ENCODE results near the gene TSPAN13.

TSPAN13 gene

DNA sequence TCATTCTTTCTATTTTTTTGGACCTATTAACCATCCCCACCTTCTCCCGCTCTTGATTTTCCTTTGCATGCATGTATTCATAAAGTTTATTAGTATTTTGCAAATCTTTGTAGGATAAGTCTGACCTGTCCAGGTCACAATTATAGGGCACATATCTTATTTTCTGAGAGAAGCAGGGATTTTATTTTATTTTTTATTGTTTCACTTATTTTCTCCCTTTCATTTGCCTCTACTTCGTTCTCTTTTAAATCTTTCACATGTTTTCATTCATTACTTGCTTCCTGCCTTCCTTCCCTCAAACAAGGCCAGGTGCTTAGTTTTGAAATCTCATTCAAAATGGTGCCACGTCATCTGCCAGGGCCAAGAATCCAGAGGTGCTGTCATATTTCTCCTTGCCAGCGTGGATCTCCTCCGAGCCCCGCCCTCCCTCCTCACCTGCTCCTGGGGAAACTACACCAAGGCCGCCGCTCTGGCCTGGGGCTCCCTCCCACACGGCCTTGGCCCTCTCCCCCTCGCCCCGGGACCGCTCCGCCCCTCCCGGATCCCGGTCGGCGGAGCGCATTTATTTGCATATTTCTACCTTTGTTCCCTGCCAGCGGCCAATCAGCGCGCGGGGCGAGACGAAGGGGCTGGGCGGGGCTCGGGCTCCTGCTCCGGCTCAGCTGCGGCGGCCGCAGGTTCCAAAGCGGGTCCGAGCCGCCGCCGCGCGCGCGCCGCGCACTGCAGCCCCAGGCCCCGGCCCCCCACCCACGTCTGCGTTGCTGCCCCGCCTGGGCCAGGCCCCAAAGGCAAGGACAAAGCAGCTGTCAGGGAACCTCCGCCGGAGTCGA is at the start of gene TSPAN13:
TSPAN13 (plus strand) TSS at position 654 of the 830 bp plus-strand sequence. CDS start 213 bp downstream, outside the sequence.
- DNase-seq: peak; percentile 96

DNA sequence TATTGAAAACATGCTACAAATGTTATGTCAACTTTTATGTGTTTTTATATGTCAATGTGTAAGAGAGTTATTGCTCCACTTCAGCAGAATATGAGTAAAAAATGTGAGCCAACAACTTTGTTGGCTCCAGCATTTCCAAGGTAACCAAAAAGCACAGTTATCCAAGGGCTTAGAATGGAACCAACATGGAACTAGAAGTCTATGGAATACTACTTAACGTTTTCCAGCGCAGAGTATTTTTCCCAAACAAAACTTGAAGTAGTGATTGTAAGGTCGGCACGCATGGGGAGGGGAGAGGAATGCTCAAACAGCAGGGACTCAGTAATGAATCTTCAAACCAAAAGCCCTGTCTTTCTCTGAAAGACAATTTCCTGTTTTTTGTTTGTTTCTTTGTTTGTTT is 45.0 kb upstream of the TSPAN13 start:
- DNase-seq: no peak

DNA sequence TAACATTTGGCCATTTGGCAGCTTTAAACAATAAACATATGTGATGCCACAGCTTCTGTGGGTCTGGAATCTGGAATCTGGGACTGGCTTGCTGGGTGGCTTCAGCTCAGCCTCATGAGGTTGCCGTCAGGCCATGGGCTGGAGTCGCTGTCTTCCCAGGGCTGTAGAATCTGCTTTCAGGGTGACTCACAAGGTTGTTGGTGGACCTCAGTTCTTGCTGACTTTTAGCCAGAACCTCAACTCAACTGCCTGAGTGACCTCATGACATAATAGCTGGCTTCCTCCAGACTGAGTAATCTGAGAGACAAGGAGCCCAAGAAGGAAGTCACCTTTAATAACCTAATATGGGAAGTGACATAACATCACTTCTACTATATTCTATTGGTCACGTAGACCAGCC is 44.6 kb upstream of the TSPAN13 start:
- no peak for DNase-seq

DNA sequence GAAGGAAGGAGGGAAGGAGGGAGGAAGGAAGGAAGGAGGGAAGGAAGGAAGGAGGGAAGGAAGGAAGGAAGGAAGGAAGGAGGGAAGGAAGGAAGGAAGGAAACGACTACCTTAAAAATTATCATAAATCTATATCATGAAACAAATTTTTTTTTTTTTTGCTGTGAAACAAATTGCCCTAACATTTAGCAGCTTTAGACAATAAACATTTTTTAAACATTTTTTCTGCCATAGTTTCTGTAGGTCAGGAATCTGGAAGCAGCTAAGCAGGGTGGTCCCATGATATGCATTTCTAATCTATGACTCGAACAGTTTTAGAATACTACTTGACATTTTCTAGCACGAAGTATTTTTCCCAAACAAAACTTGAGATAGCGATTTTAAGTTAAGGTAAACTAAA is 42.9 kb upstream of the TSPAN13 start:
- no peak for DNase-seq

DNA sequence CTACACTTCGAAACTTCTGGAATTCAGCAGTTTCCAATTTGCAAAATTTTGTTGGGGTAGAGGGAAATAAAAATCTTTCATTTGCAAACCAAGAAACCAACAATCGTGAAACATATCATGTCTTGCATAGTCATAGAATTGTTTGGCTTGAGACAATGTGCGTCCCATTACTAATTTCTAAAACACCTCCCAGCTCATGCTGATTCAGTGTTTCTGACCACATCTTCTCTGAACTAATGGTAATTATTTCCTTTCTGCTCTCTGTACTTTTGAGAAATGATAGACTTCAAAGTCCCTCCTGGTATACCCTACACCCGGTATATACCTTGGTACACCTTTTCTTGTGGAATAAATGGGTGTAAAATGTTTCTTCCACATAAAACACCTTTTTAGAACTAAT is 41.8 kb upstream of the TSPAN13 start:
- no peak for DNase-seq

DNA sequence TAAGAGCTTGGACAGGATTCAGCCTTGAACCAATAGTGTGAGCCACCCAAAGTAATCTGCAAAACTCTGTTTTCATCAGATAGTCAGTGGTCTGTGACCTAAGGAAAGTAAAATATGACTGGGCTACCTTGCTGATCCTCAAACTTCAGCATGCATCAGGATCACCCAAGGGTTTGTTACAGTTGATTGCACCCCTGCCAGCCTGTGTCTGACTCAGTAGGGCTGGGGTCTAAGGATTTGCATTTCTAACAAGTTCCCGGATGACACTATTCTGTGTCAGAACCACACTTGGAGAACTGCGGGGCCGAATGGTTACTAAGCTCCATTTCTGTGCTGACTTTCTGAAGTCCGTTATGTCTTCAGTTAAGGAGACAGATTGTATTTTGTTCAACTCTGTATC is 40.6 kb upstream of the TSPAN13 start:
- DNase-seq: no peak

DNA sequence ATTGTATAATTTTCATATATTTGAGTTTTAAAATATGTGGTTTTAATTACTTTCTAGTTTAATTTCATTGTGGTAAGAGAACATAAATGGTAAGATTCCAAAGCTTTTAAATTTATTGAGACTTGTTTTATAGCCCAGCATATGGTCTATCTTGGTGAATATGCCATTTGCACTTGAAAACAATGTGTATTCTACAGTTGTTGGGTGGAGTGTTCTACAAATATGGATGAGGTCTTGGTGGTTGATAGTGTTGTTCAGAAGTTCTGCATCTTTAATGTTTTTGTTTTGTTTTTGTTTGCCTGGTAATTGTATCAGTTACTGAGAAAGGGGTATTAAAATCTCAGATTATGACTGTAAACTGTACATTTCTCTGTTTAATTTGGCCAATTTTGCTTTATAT is 37.6 kb upstream of the TSPAN13 start:
- no peak for DNase-seq

DNA sequence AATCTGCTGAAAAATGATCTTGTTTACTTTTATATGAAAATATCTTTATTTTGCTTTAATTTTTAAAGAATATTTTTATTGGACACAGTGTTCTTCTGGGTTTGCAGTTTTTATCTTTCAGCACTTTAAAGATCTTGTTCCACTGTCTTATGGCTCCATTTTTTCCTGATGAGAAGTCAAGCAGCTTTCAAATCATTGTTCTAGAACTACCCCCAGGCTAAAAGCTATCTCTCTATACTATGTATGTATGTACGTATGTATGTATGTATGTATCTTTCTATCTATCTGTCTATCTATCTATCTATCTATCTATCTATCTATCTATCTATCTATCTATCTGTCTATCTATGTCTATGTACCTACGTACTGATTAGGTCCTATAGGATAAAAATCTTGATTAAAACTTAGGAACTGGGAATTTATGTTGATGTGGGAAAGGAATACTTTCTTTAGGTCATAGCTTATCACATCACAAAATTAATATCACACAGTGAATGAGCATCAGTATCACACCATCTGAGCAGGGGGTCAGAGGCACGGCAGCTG is 35.4 kb upstream of the TSPAN13 start:
- no peak for DNase-seq

DNA sequence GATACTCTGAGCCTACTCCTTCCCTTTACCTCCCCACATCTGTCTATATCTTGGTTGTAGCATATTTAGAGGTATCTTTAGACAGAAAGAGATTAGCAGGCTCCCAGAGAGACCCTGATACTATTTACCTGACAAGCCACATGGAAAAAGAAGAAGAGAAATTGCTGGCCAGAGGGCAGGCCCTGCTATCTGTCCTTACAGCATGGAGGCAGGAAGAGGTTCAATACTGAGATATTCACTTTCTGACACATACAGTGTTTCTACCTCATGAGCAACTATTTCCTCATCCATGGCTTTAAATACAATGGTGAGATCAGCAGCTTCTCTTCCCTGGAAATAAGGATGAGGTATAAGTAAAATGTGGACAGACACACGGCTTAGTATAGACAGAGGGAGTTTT is 33.9 kb upstream of the TSPAN13 start:
- DNase-seq: no peak

DNA sequence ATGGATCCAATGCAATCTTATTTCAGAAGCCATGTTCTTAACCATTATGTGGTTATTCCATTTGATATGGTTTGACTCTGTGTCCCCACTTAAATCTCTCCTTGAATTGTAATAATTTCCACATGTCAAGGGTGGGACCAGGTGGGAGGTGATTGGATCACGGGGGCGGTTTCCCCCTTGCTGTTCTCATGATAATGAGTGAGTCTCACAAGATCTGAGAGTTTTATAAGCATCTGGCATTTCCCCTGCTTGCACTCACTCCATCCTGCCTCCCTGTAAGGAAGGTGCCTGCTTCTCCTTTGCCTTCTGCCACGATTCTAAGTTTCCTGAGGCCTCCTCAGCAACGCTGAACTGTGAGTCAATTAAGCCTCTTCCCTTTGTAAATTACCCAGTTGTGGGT is 32.0 kb upstream of the TSPAN13 start:
- no peak for DNase-seq

DNA sequence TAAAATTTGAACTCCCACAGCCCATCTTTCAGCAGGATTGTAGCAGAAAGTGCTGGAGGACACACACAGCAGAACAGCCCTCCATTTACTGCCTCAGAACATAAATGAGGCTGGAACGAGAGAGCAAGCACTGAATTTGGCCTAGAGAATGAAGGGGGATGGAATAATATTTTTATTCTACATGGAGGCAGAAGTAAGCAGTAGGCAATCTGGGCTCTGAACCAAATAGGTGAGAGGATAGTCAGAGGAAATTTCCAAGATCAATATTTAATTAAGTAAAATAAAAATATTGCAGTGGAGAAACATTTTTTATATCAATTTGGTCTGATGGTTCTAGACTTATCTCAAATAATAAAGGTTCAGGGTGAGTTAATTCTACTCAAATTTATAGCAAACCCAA is 29.2 kb upstream of the TSPAN13 start:
- DNase-seq: no peak

DNA sequence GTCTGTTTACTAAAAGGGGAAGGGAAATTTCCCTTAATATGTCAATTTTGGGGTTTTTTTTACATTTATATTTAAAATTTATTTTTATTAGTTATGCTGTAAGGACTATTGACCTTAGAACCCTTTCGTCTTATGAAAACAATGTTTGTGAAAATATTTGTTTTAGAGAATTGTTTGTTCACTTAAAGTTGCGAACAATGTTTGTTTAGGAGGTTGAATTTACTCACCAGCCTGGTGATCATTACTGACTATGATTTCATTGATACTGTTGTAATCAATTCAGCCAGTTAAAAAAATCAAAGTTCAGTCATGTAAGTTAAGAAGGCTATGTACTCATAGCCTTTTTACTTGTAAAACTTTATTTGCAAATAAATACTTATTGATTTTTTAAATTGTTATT is 27.4 kb upstream of the TSPAN13 start:
- no peak for DNase-seq

DNA sequence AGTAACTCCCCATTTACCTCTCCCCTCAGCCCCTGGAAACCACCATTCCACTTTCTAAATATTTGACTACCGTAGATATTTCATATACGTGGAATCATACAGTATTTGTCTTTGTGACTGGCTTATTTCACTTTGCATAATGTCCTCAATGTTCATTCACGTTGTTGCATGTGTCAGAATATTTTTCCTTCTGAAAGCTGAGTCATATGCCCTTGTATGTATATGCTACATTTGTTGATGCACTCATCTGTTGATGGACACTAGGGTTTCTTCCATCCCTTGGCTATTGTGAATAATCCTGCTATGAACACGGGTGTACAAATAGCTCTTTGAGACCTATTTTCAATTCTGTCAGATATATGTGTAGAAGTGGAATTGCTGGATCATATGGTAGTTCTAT is 25.8 kb upstream of the TSPAN13 start:
- no peak for DNase-seq

DNA sequence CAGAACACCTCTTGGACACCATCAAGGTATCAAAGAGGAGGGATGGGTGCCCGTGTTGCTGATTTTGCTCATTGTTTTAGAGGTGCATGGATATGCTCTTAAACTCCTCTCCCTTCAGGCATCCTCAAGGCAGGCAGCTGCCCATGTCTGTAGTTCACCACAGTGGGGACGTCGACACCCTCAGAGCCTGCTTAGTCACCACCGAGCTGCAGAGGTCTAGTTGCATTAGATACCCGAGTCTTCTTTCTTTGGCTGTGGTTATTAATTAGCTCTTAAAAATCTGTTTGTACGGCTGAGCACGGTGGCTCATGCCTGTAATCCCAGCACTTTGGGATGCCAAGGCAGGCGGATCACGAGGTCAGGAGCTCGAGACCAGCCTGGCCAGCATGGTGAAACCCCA is 24.7 kb upstream of the TSPAN13 start:
- no peak for DNase-seq

DNA sequence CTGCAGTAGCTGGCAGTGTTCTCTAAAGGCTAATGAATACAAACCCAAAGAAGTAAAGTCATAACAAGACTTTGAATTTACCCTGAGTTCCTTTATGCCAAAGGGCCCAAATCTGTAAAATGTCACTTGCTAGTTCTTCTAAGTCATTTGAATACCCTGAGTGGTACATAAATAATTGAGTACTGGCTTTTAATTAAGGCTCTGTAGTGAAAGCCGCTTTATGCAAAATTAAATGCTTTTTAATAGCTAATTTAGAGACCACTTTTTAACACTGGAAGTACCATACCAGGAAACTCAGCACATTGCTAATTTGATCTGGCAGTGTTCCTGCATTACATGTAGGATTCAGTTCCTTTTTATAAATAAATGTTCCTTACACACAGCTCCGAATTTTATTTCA is 24.0 kb upstream of the TSPAN13 start:
- no peak for DNase-seq

DNA sequence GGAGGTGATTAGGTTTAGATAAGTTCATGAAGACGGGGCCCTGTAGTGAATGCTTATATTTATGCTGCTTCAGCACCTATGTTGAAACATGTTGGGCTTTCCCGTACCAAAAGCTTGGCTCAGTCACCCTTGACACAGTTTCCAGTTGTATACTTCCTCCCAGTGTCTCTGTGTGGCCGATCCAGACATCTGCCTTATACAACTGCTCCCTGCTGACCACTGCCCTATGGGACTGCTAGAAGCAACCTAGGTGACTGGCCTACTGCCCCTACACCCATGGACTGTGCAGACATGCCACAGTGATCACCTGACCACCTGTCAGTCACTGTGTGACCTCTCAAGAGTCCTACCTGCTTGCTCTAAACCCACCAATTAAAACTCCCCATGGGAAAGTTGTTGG is 22.6 kb upstream of the TSPAN13 start:
- no peak for DNase-seq

DNA sequence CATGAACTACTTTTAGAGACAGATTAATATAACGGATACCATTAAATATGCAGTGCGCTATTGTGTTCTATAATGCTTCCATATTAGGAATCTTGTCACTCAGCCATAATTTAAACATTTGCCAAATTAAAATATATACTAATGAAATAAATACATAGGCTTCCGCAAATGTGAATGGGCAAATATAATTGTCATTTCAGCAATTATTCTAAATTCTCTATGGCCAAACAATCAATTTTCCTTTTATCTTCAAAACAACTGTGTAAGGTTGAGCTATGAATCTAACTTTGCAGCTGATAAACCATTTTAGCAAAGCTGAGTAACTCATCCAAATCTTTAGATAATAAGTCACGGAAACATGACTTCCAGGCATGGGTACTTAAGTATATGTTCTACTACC is 20.7 kb upstream of the TSPAN13 start:
- DNase-seq: no peak

DNA sequence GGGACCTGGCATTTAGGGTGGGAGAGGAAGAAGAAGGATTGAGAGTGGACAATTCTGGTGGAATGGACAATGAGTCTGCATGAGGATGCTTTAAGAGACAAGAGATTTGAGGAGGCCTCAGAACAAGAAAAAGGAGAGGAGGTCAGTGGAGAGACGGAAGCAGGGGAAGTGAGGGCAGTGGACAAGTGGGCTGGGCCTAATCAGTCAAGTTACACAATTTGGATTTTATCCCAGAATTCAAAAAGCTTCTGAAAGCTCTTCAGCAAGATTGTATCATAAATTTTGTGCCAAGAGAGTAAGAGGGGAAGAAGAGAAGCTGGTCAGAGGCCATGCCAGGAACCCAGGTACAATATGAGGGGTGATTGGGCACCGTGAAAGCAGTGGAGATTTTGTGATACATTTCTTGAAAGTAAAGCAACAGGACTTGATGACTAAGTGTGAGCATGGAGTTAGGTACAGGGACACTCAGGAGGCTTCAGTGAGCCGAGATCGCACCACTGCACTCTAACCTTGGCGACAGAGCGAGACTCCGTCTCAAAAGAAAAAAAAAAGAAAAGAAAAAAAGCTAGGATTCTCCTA is 19.3 kb upstream of the TSPAN13 start:
- DNase-seq: no peak

DNA sequence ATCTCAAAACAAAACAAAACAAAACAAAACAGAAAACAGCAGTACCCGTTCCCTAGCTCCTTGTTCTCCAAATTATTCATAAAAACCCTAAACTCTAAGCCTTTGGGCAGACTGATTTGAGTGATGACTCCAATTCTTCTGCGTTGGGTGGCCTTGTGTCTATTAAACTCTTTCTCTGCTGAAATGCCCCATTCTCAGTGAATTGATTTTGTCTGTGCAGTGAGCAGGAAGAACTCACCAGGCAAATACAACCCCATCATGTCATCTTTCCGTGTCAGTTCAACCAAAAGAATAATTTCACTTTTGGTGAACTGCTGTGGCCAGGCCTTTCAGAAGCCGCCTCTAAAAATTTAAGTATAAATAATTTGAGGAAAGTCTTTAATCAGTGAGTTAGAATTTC is 18.5 kb upstream of the TSPAN13 start:
- DNase-seq: no peak

DNA sequence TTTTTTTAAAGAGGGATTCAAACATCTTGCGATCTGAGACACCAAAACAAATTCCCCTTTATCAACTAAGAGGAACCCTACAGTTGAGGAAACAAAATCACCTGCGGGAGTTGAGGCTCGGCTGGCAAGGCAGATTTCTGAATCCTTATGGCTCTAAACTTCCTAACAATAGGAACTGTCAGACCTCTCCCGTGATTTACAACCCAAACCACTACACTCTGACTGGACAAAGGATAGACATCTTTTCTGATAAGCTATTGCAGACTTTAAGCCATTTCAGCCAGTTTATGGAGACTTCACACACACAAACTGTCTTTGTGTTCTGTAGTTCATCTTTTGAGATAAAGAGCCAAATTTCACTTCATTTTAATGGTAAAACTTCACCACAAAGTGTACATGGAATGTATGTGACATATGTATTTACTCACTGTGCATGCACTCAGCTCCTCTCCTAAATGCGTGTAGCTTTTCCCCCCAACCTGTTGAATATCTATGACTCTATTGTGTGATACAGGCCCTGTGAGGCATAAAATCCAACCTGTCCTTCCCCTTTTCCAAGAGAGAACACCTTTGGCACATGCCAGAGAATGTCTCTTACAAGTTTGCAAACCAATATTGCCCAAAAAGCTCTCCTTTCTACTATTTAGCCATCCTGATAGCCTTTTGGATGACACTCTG is 15.4 kb upstream of the TSPAN13 start:
- no peak for DNase-seq

DNA sequence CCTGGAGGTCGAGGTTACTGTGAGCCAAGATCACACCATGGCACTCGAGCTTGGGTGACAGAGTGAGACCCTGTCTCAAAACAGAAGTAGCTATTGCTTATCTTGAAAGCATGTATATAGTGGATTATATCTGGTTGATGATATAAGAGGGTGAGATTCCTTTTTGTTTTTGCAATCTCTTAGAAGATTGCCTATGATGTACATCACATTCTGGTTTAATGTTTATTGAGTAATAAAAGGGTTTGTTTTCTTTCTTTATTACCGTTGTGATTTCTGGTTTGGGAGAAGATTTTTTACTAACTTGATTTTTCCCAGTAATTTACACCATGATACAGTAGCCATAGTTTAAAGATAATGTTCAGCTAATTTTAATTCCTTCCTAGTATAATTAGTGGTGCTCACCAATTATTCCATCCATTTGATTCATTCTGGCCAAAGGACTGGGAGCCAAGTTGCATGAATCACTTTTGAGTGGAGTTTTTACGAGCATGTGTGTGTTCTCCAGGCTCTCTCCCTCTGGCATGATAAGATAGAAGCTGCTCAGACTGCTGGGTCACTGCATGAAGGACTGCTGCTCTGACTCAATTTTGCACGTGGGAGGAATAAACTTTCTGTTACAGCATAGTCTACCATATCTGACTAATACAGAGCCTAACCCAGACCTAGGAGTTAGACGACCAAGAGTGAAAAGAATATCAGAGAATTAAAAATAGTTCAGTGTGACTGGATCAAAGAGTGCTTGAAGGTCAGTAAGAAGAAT is 13.5 kb upstream of the TSPAN13 start:
- no peak for DNase-seq

DNA sequence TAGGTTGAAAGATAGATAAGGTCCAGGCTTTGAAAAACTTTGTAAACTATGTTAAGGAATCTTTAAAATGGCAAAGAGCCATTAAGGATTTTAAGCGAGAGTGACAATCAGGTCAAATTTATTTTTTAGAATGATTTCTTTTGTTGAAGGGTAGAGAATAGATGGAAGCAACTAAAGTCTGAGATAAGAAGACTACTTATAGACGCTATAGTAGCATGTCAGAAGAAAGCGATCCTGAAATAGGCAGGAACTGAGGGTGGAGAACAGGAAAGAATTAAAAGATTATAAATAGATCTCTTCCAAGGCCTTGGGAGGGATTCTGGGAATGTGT is 13.0 kb upstream of the TSPAN13 start:
- DNase-seq: no peak

DNA sequence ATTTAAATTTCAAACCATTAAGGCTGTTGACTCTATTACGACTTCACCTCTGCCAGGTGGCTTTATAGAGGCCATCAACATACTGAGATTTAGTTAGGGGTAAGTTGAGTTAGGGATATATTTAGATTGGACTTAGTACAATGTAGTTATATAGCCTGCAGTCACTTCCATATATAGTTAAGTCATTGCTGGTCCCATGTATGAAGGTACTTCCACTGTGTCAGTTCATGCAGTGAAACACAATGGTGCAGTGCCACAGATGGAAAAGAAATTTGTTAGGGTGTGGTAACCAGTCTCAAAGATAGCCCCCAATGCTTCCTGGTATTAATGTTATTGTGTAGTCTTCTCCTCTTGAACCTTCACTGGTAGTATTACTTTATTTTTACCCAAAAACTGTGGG is 12.6 kb upstream of the TSPAN13 start:
- no peak for DNase-seq
